Right cardiac atrium (tissue), 5 donors: ENCODE measurements around the gene TMEM31. TPM values are rescaled to one million over a fixed set of nuclear protein-coding genes. Genes with fewer than 3 reads are reported as not detected.

Source experiments
- ATAC-seq, 2 donors: fragments of 200-7000 bp; cut with Tn5 transposase; one replicate each; pipeline versions ENCODE4 v1.8.0 to v1.9.1; 2020; ENCODE audit warnings: moderate library complexity in 2 of 2, mild to moderate bottlenecking in 1 of 2
- DNase-seq, 3 donors: peaks; one replicate each; pipeline ENCODE4 v3.0.0-alpha.2; 2020
- H3K27ac ChIP-seq: one replicate; pipeline ENCODE4 v1.5.1; 2013; ENCODE audit warnings: mild to moderate bottlenecking, low read length, control low read depth, moderate library complexity
- H3K27me3 ChIP-seq: one replicate; pipeline ENCODE4 v1.6.1; 2013; ENCODE audit not compliant: control insufficient read depth, insufficient read depth
- H3K4me1 ChIP-seq: one replicate; pipeline ENCODE4 v1.6.1; 2013; ENCODE audit warnings: low read length; ENCODE audit not compliant: control insufficient read depth, insufficient read depth
- H3K4me3 ChIP-seq: one replicate; pipeline ENCODE4 v1.5.1; 2013; ENCODE audit warnings: low read length, control low read depth
- H3K9me3 ChIP-seq: one replicate; pipeline ENCODE4 v1.6.1; 2013; ENCODE audit warnings: low read length; ENCODE audit not compliant: control insufficient read depth
- WGBS: extraction: QIAGEN DNeasy Blood & Tissue Kit; methylation state at CpG from one replicate; pipeline ENCODE4 v1.1.7; 2013; 5-methylcytosine and 5-hydroxymethylcytosine counted together
- intact Hi-C, 4 donors: fragments of 100-400 bp; cut with DNase I; formaldehyde crosslinking; loops; one replicate each; pipeline versions ENCODE4 v1.11.0 to v1.14.0; 2022 to 2023
- polyA plus RNA-seq: library from polyadenylated mRNA; stranded (reverse); fragments of 200-250 nt; gene quantifications from one replicate; pipeline ENCODE4 v1.2.3, GENCODE V29; 2013
- total RNA-seq, 4 donors: library from RNA; stranded (reverse); fragmentation: NEBNext Ultra II Directional; extraction: Animal tissue kit (Norgen Biotek cat#: 25700); gene quantifications; one replicate each; pipeline ENCODE4 v1.2.1, GENCODE V29; 2021
- donor health status: healthy with polysubstance abuse.
- donor health status: DM: no; HTN: yes; CAD: no.
- donor health status: DM: no; HTN: no; CAD: no.
- donor health status: DM: no; HTN: yes; CAD: no; lungs with severe emphysema.
- donor health status: DM: yes; HTN: yes; CAD: no.

The TMEM31 gene
- total and polyA plus RNA-seq, 5 donors, result 0.34 TPM; not detected in 4

DNA sequence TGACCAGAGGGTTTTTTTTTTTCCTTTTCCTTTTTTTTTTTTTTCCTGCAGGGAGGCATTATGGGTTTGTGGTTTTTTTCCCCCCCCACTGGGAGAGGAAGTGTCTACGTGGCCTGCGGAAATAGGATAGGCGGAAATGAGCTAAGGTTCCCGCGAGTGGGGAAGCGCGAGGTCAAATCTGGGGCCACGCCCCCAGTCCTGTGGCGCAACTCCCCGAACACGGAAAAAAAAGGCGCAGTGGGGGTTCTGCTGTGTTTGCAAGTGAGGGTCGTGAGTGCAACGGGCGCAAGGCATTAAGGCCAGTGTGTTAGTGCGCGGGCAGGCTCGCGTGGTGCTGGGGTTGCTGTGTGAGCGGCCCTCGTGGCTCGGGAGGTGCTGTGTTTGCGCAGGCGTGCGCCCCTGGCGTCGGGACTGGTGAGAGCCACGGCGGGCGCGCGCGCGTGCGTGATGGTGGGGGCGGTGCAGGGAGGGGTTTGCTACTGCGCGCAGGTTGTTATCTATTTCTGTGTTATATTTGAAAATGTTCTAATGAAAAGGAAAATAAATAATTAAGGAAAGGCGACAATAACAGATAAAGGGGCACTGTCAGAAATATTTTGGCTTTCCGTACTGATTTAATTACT lies 23.5 kb upstream of the TMEM31 start:
- H3K27ac ChIP-seq, result peak overlapping the region; percentile 93
- H3K27me3 ChIP-seq, result no peaks in the 10 kb centered on the region
- no peaks in the 10 kb centered on the region for H3K4me1 ChIP-seq
- peak; percentile 89 to 96 (median 96) for DNase-seq
- WGBS, result under 1% methylated on average over 40 of the region's 40 CpGs
- H3K9me3 ChIP-seq, result no peaks in the 10 kb centered on the region
- peak overlapping the region; percentile 83 for H3K4me3 ChIP-seq
- intact Hi-C loops, result loop anchor here in 1 of 4 donors (10.0 kb wide), 1 partner anchor 152 kb away; no protein-coding TSS in a partner anchor
- ATAC-seq, result peak; percentile 92 to 94

DNA sequence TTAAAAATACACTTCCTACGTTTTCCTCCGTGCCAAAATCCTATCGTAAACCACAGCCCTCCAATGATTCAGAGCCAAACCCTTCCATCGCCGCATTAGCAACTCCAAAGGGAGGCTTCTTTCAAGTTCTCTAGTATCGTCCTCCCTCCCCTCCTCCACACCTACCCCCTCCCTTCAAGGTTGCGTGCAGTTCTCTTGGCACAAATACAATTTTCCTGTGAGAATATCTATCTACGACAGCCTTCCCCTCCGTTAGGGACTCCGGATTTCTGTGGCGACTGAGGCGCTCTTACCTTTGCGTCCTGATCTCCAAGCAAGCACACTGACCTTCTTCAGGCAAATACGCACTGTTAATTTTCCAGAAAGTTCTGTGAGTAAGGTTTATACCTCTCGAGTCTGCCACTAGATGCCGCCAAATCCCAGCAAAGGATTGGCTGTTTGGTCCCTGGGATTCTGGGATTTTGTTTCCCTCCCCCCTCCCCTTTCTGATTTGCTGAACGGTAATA lies 23.0 kb upstream of the TMEM31 start:
- peak; percentile 63 to 74 (median 72) for DNase-seq
- Histone ChIP-seq H3K4me3 (peak overlapping the region; percentile 83), H3K27ac (peak overlapping the region; percentile 93), H3K4me1 (no peaks in the 10 kb centered on the region), H3K27me3 (no peaks in the 10 kb centered on the region), H3K9me3 (no peaks in the 10 kb centered on the region)
- under 1% methylated on average over 17 of the region's 17 CpGs for WGBS
- ATAC-seq, result peak; percentile 17 to 30
- intact Hi-C loops, result loop anchor here in 1 of 4 donors (10.0 kb wide), 1 partner anchor 153 kb away; no protein-coding TSS in a partner anchor

DNA sequence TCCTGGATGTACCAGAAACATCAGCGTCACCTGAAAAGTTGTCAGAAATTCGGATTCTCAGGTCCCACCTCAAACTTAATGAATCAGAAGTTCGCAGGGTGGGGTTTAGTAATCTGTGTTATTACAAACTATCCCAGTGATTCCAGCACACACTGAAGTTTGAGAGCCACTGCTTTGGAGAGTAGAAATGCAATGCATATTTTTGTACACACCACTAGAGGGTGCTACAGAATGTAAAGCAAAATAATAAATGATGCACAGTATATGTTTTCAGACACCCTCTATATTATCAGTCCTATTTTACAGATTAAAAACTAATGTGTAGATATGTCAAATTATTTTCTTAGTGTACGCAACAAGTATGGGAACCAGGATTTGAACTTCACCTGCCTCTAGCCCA lies 21.8 kb upstream of the TMEM31 start:
- Histone ChIP-seq H3K4me3 (no peak overlapping the region), H3K27me3 (no peaks in the 10 kb centered on the region), H3K9me3 (no peaks in the 10 kb centered on the region), H3K4me1 (no peaks in the 10 kb centered on the region), H3K27ac (no peak overlapping the region)
- ATAC-seq, result no peak
- DNase-seq, result no peak
- whole genome bisulfite sequencing, result 29% methylated on average over 4 of the region's 4 CpGs
- intact Hi-C loops, result loop anchor here in 1 of 4 donors (10.0 kb wide), 1 partner anchor 154 kb away; no protein-coding TSS in a partner anchor

DNA sequence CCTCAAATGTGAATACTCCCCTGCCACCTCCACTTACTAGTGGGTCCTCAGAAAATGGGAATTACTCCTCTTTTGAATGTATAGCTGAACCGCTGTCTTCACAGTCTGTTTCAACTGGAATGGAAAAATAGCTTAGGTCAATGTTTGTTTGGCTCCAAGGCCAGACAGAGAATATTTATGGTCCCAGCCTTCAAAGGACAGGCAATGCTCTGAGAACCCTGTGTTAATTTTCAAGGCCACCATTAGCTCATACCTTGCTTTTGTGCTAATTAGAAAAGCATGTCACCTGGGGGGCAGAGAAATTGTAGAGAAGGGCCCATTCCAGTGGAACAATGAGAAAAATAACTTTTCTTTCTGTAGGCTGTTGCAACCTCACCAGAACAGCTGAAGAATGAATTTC lies 19.6 kb upstream of the TMEM31 start:
- no peak overlapping the region for H3K4me3 ChIP-seq
- no peak for DNase-seq
- H3K4me1 ChIP-seq, result no peaks in the 10 kb centered on the region
- no peaks in the 10 kb centered on the region for H3K9me3 ChIP-seq
- WGBS, result 97% methylated on average over 1 of the region's 1 CpG
- no peaks in the 10 kb centered on the region for H3K27me3 ChIP-seq
- no peak for ATAC-seq
- intact Hi-C loops, result loop anchor here in 3 of 4 donors (5.0 to 10.0 kb wide), 3 partner anchors 84 to 126 kb away; partner anchors contain the start of gene PLP1 (in 1 of the 3)
- H3K27ac ChIP-seq, result no peak overlapping the region

DNA sequence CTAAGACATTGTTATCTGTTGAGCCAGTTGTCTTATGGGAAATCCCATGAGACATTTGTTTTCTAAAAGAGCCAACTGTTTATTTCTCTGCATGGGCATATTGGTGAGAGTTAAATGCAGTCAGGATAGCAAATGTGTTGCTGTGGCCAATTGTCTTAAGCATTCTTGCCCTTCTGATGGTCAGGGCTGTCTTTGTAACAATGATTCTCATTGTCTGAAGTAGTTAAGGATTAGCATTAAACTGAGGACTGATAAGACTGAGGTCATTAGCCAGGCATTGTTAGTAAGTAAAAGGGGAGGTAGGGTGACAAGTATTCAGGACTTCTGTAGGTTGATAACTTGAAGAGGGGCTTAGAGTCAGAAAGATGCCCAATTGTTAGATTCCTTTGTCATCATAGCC lies 13.0 kb upstream of the TMEM31 start:
- Histone ChIP-seq H3K4me3 (no peak overlapping the region), H3K4me1 (no peaks in the 10 kb centered on the region), H3K27me3 (no peaks in the 10 kb centered on the region), H3K27ac (no peak overlapping the region), H3K9me3 (no peaks in the 10 kb centered on the region)
- intact Hi-C loops, result loop anchor here in 3 of 4 donors (10.0 kb wide), 2 partner anchors 77 to 117 kb away; partner anchors contain the start of gene PLP1 (in 1 of the 3)
- ATAC-seq, result no peak
- no peak for DNase-seq

DNA sequence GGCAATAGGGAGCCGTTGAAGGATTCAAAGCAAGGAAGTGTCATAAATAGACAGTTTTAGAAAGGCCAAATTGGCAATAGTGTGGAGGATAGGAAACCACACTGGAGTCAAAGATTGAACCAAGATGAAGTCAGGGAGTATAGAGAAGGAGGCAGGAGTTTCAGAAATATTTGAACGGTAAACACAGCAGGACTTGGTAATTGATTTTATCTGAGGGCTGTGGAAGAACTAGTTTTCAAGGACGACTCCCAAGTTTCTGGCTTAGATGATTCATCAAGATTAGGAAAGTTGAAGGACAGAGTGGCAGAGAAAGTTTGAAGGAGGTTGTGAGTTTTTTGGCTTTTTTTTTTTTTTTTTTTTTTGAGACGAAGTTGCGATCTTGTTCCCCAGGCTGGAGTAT lies 11.5 kb upstream of the TMEM31 start:
- no peaks in the 10 kb centered on the region for H3K4me1 ChIP-seq
- intact Hi-C loops, result loop anchor here in 3 of 4 donors (10.0 kb wide), 2 partner anchors 76 to 116 kb away; partner anchors contain the start of gene PLP1 (in 1 of the 3)
- no peak for ATAC-seq
- DNase-seq, result no peak
- no peak overlapping the region for H3K27ac ChIP-seq
- no peak overlapping the region for H3K4me3 ChIP-seq
- H3K27me3 ChIP-seq, result no peaks in the 10 kb centered on the region
- H3K9me3 ChIP-seq, result no peaks in the 10 kb centered on the region
- WGBS, result 75% methylated on average over 5 of the region's 5 CpGs

DNA sequence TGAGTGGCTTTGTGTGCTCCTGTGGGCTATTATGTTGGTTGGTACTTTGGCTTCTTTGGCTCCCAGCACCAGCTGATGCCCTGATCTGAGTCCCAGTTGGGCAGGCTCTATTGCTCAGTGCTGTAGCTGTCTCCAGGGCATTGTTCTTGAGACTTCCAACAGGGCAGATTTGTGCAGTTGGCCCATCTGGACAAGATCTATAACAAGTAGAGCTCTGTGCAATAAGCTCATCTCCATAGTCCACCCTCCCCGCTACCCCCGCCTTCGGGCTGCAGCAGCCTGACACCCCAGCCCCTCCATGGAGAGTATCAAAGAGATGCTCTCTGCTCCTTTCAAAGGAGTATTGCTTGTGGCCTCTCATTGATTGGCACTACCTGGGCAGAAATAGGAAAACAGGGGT lies 5.8 kb upstream of the TMEM31 start:
- DNase-seq (no peak), ATAC-seq (no peak)
- intact Hi-C loops, result no loop called here
- no peak overlapping the region for H3K4me3 ChIP-seq
- WGBS, result 94% methylated on average over 3 of the region's 3 CpGs
- H3K9me3 ChIP-seq, result no peaks in the 10 kb centered on the region
- H3K4me1 ChIP-seq, result no peaks in the 10 kb centered on the region
- H3K27me3 ChIP-seq, result no peaks in the 10 kb centered on the region
- H3K27ac ChIP-seq, result no peak overlapping the region

DNA sequence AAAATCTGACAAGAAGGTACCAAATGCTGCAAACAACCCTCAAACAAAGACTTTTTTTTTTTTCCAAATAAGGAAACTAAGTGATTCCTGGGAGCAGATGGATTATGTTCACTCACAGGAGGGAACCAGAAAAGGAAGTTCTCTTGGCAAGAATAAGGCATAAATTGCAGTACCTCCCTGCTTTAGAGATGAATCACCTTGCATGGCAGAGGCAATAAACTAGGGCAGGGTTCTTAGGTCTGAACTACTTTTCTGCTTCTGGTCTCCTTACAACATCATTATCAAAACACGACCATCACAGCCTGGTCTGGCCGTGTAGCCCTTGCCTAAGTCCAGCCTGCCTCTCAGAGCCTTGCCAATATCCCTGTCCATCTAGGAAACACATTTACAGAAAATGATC lies 6.3 kb downstream of the TMEM31 start:
- Histone ChIP-seq H3K4me3 (no peak overlapping the region), H3K9me3 (no peaks in the 10 kb centered on the region), H3K4me1 (no peaks in the 10 kb centered on the region), H3K27me3 (no peaks in the 10 kb centered on the region), H3K27ac (no peak overlapping the region)
- DNase-seq, result no peak
- 11% methylated on average over 2 of the region's 2 CpGs for WGBS
- intact Hi-C loops, result loop anchor here in 1 of 4 donors (10.0 kb wide), 1 partner anchor 98 kb away; no protein-coding TSS in a partner anchor
- peak; percentile 33 to 69 for ATAC-seq

DNA sequence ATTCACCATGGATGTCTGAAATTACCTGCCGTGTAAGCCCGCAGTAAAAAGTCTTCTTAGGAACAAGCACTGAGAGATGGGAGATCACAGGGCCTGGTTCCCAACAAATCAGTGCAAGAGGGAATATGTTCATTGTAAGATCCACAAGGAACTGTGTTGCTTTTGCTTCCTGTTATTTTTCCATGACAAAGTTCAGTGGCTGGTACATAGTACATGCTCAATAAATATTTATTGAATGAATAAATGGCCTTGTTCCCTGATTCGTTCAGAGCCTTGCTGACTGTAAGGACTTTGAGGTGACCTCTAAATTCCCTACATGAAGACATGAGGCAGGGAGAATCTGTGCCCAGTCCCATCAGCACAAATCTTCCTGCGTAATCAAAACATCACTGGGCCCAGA lies 7.4 kb downstream of the TMEM31 start:
- H3K4me3 ChIP-seq, result no peak overlapping the region
- no peak overlapping the region for H3K27ac ChIP-seq
- no peaks in the 10 kb centered on the region for H3K9me3 ChIP-seq
- H3K27me3 ChIP-seq, result no peaks in the 10 kb centered on the region
- 95% methylated on average over 4 of the region's 4 CpGs for WGBS
- DNase-seq (no peak), ATAC-seq (no peak)
- no peaks in the 10 kb centered on the region for H3K4me1 ChIP-seq
- intact Hi-C loops, result loop anchor here in 1 of 4 donors (10.0 kb wide), 1 partner anchor 97 kb away; no protein-coding TSS in a partner anchor

DNA sequence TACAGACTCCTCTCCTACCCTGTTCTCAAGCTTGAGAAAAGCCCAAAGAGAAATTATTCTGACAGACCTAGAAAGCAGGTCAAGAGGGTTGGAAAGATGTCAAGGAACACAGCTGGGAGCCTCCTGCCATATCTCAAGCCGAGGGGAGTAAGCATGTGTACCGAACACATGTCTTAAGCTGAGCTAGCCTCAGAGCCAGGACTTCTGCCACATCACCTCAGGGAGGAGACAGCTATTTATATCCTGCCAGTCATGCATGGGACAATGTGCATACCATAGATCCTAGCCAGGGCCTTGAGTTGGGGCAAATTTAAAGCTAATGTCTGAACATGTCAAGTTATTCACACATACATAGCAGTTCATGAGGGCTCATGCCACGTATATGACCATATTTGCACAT lies 11.8 kb downstream of the TMEM31 start:
- WGBS, result 61% methylated on average over 3 of the region's 3 CpGs
- peak in 1 of 3 donors; percentile 41 for DNase-seq
- no peaks in the 10 kb centered on the region for H3K4me1 ChIP-seq
- H3K27me3 ChIP-seq, result no peaks in the 10 kb centered on the region
- no peak overlapping the region for H3K4me3 ChIP-seq
- intact Hi-C loops, result no loop called here
- H3K27ac ChIP-seq, result no peak overlapping the region
- ATAC-seq, result no peak
- no peaks in the 10 kb centered on the region for H3K9me3 ChIP-seq

DNA sequence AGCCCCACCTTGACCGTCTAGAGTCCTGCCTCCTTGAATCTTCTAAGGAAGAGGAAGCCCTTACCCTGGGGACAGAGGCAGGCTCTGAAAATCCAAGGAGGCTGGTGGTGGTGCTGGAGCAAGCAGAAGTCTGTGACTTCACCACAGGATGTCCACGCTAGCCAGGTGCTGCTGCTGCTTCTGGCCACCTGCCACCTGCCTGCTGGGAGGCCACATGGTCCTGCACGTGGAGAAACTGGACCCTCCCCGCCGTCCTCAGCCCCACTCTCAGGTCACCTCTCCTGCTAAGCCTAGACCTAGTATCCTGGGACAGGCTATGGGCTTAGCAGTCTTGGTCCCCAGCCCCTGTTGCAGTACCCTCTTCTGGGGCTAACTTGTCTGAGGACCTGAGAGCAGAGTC lies 15.8 kb downstream of the TMEM31 start:
- no peaks in the 10 kb centered on the region for H3K9me3 ChIP-seq
- intact Hi-C loops, result no loop called here
- H3K27ac ChIP-seq, result no peak overlapping the region
- no peak overlapping the region for H3K4me3 ChIP-seq
- H3K27me3 ChIP-seq, result no peaks in the 10 kb centered on the region
- ATAC-seq, result no peak
- no peak for DNase-seq
- peaks cover 3% of the 10 kb centered on the region for H3K4me1 ChIP-seq
- 74% methylated on average over 5 of the region's 5 CpGs for WGBS
